B cell (primary cell): ENCODE data around the gene PACSIN1. TPM values are rescaled to one million over a fixed set of nuclear protein-coding genes. Genes with fewer than 3 reads are reported as not detected.

Experiments used
- ATAC-seq: fragments of 200-7000 bp; cut with Tn5 transposase; one replicate; pipeline ENCODE4 v1.10.0; 2021; ENCODE audit warnings: low read depth, mild to moderate bottlenecking, moderate number of reproducible peaks, moderate library complexity
- CTCF ChIA-PET: fragments of 350-600 bp; sonication (Branson Sonifier 250); formaldehyde crosslinking; loops from one replicate; lab custom pipeline; 2021; ENCODE audit warnings: antibody characterized with exemption, inconsistent platforms; lab: Charles Lee
- POLR2A ChIA-PET: fragments of 350-600 bp; sonication (Branson Sonifier 250); formaldehyde crosslinking; loops from one replicate; lab custom pipeline; 2021; ENCODE audit warnings: antibody characterized with exemption; lab: Charles Lee
- DNase-seq: peaks from one replicate; pipeline ENCODE4 v3.0.0; 2013
- H2AFZ ChIP-seq: 2 replicates; pipeline ENCODE4 v1.6.1; 2012; ENCODE audit warnings: mild to moderate bottlenecking, low read depth, low read length; ENCODE audit not compliant: insufficient read depth, poor library complexity, severe bottlenecking
- H3K27ac ChIP-seq, 2 donors: 1 replicate in 1 of 2; 2 replicates in 1 of 2; pipeline ENCODE4 v1.5.1; 2012 to 2013; ENCODE audit warnings: low read length in 2 of 2, mild to moderate bottlenecking in 2 of 2, moderate library complexity in 1 of 2
- H3K27me3 ChIP-seq, 4 experiments: fragments of 200-600 bp in 1 of 4; sonication (generic) in 1 of 4; replicated peaks in 1 of 4; 1 replicate in 2 of 4; 2 replicates in 2 of 4; pipeline versions ENCODE4 v1.6.1 to v1.7.0; 2013 to 2016; ENCODE audit warnings: low read length in 3 of 4, mild to moderate bottlenecking in 2 of 4, mixed read lengths in 1 of 4, moderate library complexity in 1 of 4; ENCODE audit not compliant: insufficient read depth in 4 of 4, control insufficient read depth in 3 of 4; ENCODE audit errors: control extremely low read depth in 1 of 4
- H3K36me3 ChIP-seq, 2 experiments: replicated peaks in 1 of 2; 1 replicate in 1 of 2; 2 replicates in 1 of 2; pipeline versions ENCODE4 v1.6.1 to v1.7.1; 2013; ENCODE audit warnings: low read length in 1 of 2; ENCODE audit not compliant: insufficient read depth in 2 of 2, control insufficient read depth in 1 of 2; ENCODE audit errors: control extremely low read depth in 1 of 2, extremely low read depth in 1 of 2
- H3K4me1 ChIP-seq, 2 donors: fragments of 200-600 bp in 1 of 2; sonication (generic) in 1 of 2; 1 replicate in 1 of 2; 2 replicates in 1 of 2; pipeline versions ENCODE4 v1.5.1 to v1.6.1; 2013 to 2017; ENCODE audit warnings: low read length in 2 of 2; ENCODE audit not compliant: control insufficient read depth in 2 of 2, insufficient read depth in 2 of 2
- H3K4me2 ChIP-seq: replicated peaks from 2 replicates; pipeline ENCODE3; 2012; ENCODE audit warnings: mild to moderate bottlenecking, low read depth, low read length; ENCODE audit not compliant: poor library complexity, severe bottlenecking
- H3K4me3 ChIP-seq, 5 experiments: fragments of 200-600 bp in 1 of 5; sonication (generic) in 1 of 5; 1 replicate in 3 of 5; 2 replicates in 2 of 5; pipeline versions ENCODE4 v1.5.1 to v1.7.0; 2011 to 2016; ENCODE audit warnings: low read length in 4 of 5, mild to moderate bottlenecking in 4 of 5, low read depth in 2 of 5, control low read depth in 1 of 5, moderate library complexity in 1 of 5; ENCODE audit not compliant: insufficient read depth in 1 of 5; ENCODE audit errors: control extremely low read depth in 1 of 5, extremely low read depth in 1 of 5
- H3K79me2 ChIP-seq: fragments of 200-600 bp; sonication (generic); one replicate; pipeline ENCODE4 v1.6.0; 2016; ENCODE audit warnings: low read length; ENCODE audit not compliant: control insufficient read depth, insufficient read depth
- H3K9ac ChIP-seq: fragments of 200-600 bp; sonication (generic); 2 replicates; pipeline ENCODE4 v1.6.1; 2017; ENCODE audit warnings: mild to moderate bottlenecking, low read length, moderate library complexity
- H3K9me3 ChIP-seq, 3 donors: one replicate each; pipeline versions ENCODE4 v1.6.1 to v1.7.1; 2013; ENCODE audit warnings: low read length in 2 of 3; ENCODE audit not compliant: control insufficient read depth in 2 of 3, insufficient read depth in 1 of 3; ENCODE audit errors: control extremely low read depth in 1 of 3
- H4K20me1 ChIP-seq: 2 replicates; pipeline ENCODE4 v1.6.0; 2012; ENCODE audit warnings: mild to moderate bottlenecking, low read length; ENCODE audit not compliant: insufficient read depth, control insufficient read depth, poor library complexity, severe bottlenecking
- H3K27ac Mint-ChIP-seq: one replicate; pipeline ENCODE4 v1.8.0; 2021; ENCODE audit warnings: mixed read lengths
- H3K27me3 Mint-ChIP-seq: one replicate; pipeline ENCODE4 v1.8.0; 2021; ENCODE audit warnings: mixed read lengths
- H3K4me1 Mint-ChIP-seq: one replicate; pipeline ENCODE4 v1.8.0; 2021; ENCODE audit warnings: mixed read lengths
- H3K4me3 Mint-ChIP-seq: one replicate; pipeline ENCODE4 v1.8.0; 2021; ENCODE audit warnings: mixed read lengths
- H3K9me3 Mint-ChIP-seq: one replicate; pipeline ENCODE4 v1.8.0; 2022; ENCODE audit warnings: mixed read lengths; ENCODE audit not compliant: insufficient read depth
- EZH2 ChIP-seq: IDR thresholded peaks from 2 replicates; pipeline ENCODE4 v1.6.1; 2012; ENCODE audit warnings: borderline replicate concordance, low read depth, mild to moderate bottlenecking, moderate library complexity, low read length; ENCODE audit not compliant: insufficient read depth, poor library complexity, severe bottlenecking
- WGBS: methylation state at CpG from one replicate; pipeline ENCODE4 v1.1.5; 2013; ENCODE audit warnings: missing lambda C conversion rate; ENCODE audit not compliant: insufficient coverage; 5-methylcytosine and 5-hydroxymethylcytosine counted together
- intact Hi-C: fragments of 100-400 bp; cut with micrococcal nuclease; formaldehyde crosslinking; loops from one replicate; pipeline ENCODE4 v1.10.0; 2022
- polyA plus RNA-seq: library from polyadenylated mRNA; depleted of rRNA; stranded (reverse); fragments of >200 nt; gene quantifications from 2 replicates; pipeline ENCODE4 v1.2.3, GENCODE V29; 2012
- total RNA-seq, 2 donors: library from RNA; stranded (reverse); fragments of 120-200 nt in 1 of 2; gene quantifications; 1 replicate in 1 of 2; 2 replicates in 1 of 2; pipeline versions ENCODE4 v1.2.3 to v1.2.4, GENCODE V29; 2013 to 2022
- TF ChIP-seq, protein P1 (sequence below): fragments of 200-600 bp; IDR thresholded peaks from one replicate; pipeline ENCODE4 v1.8.0; 2022; ENCODE audit warnings: antibody characterized with exemption, mild to moderate bottlenecking

The PACSIN1 gene
- total and polyA plus RNA-seq, 2 donors (not counting 1 experiment from before 2014, with no cell fraction given), result 0.18 to 0.20 TPM

DNA sequence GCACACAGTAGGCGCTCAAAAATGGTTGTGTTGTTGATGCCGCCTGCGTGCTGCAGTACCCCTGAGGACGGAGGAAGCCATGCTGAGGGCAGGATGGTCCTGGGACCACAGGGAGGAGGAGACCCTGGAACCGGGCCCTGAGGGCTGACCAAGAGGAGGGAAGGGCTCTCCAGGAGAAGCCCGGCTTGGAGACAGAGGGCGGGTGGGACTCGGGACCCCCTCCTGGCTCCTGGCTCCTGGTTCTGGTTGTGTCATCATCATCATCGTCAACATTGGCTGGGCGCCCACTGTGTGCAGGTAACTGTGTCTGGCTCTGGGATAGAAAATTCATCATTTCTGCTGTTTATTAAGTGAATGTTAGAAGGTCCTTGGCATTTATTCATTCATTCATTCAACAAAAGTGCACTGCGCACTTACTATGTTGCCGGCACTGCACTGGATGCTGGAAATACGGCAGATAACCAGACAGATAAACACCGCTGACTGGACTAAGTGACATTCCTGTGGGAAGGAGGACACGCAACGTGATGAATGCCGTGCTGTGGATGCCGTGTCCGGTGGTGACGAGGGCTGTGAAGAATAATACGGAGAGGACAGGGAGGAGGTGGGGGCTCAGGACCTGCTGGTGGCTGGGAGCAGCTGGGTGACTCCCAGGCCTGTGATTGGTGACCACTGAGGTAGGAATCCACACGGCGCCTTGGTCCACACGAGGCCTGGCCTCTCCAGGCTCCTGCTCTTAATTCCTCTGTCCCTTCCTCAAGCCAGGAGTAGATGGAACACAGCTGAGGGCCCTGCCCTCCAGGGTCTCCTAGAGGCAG is 55.0 kb downstream of the PACSIN1 start:
- peaks cover 4% of the 10 kb centered on the region for H3K27me3 Mint-ChIP-seq
- H3K4me3 Mint-ChIP-seq, result no peak overlapping the region
- intact Hi-C loops, result loop anchor here (10.0 kb wide), 1 partner anchor 336 kb away; no protein-coding TSS in a partner anchor
- peaks cover 6 to 7% of the 10 kb centered on the region in 2 donors for H3K4me1 ChIP-seq
- H3K9me3 ChIP-seq, result peaks cover 0 to 2% (median 0%) of the 10 kb centered on the region in 3 donors
- ChIA-PET POLR2A (interaction anchor here (0.5 kb wide), 1 partner anchor 89 kb away, joined by 3 read pairs; no protein-coding TSS in a partner anchor), CTCF (no interaction called here)
- H3K9ac ChIP-seq, result no peak overlapping the region
- no peaks in the 10 kb centered on the region for H4K20me1 ChIP-seq
- H3K4me3 ChIP-seq, result no peak overlapping the region
- no peaks in the 10 kb centered on the region for H3K27me3 ChIP-seq
- no peaks in the 10 kb centered on the region for H3K79me2 ChIP-seq
- H3K27ac Mint-ChIP-seq, result no peak overlapping the region
- ATAC-seq (no peak), DNase-seq (no peak)
- no peak overlapping the region for H3K27ac ChIP-seq
- peaks cover 5% of the 10 kb centered on the region for H3K4me1 Mint-ChIP-seq
- TF ChIP-seq, protein P1, sequence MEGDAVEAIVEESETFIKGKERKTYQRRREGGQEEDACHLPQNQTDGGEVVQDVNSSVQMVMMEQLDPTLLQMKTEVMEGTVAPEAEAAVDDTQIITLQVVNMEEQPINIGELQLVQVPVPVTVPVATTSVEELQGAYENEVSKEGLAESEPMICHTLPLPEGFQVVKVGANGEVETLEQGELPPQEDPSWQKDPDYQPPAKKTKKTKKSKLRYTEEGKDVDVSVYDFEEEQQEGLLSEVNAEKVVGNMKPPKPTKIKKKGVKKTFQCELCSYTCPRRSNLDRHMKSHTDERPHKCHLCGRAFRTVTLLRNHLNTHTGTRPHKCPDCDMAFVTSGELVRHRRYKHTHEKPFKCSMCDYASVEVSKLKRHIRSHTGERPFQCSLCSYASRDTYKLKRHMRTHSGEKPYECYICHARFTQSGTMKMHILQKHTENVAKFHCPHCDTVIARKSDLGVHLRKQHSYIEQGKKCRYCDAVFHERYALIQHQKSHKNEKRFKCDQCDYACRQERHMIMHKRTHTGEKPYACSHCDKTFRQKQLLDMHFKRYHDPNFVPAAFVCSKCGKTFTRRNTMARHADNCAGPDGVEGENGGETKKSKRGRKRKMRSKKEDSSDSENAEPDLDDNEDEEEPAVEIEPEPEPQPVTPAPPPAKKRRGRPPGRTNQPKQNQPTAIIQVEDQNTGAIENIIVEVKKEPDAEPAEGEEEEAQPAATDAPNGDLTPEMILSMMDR, result no peak
- TF ChIP-seq EZH2, result no peak
- no peak overlapping the region for H3K4me2 ChIP-seq
- no peaks in the 10 kb centered on the region for H3K9me3 Mint-ChIP-seq
- no peaks in the 10 kb centered on the region for H3K36me3 ChIP-seq
- no peak overlapping the region for H2AFZ ChIP-seq
- WGBS, result 96% methylated on average over 20 of the region's 24 CpGs
